Measurements from ENCODE around the gene NAPB.

Gene NAPB

DNA sequence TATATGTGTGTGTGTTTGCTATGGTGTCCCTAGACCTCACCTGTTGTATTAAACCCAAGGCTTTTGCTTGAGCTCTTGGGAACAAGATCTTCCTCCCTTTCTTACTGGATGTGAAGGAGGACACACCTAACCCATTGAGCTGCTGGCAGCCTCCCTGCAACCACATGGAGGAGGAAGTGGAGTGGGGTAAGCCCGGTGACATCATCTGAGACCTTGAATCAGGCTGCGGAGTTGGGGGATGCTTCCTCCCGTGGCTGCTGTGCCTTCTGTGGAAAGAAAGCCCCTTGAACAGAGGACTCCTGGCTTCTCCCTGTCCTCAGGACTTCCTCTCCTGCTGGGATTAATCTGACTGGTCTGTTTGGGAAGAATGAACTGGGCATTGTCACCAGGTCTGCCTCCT lies 28.1 kb upstream of the NAPB start:
- peak; percentile 55 for DNase-seq (ENCODE audit: low read depth)
- TF ChIP-seq POLR2A (IDR thresholded peaks at IDR 0.05; ENCODE audit: extremely low read depth, insufficient read length): no peak
- no peak overlapping the region for H3K4me3 ChIP-seq (ENCODE audit: low read depth, low read length)

DNA sequence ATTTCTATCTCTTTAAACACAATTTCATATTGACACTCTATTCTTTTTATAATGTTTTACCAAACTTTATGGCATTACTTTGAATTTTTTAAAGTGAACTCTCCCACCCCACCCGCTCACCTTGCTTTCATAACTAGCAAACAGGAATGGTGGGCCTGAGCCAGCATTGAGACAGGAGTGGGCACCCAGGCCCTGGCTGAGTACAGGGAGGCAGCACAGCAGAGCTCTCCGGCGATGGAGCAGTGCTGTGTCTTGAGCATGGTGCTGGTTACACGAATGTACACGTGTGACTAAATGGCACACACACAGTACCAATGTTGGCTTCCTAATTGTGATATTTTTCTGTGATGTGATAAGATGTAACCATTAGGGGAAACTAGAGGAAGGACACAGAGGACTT lies 26.9 kb upstream of the NAPB start:
- DNase-seq (ENCODE audit: low read depth): no peak
- no peak overlapping the region for H3K4me3 ChIP-seq (ENCODE audit: low read depth, low read length)
- TF ChIP-seq MYC (IDR thresholded peaks at IDR 0.05; ENCODE audit: low read depth, low read length) (no peak), POLR2A (IDR thresholded peaks at IDR 0.05; ENCODE audit: extremely low read depth, insufficient read length) (no peak), MAX (IDR thresholded peaks at IDR 0.05; ENCODE audit: low read depth, low read length) (no peak)
- TF ChIP-seq, protein P1, sequence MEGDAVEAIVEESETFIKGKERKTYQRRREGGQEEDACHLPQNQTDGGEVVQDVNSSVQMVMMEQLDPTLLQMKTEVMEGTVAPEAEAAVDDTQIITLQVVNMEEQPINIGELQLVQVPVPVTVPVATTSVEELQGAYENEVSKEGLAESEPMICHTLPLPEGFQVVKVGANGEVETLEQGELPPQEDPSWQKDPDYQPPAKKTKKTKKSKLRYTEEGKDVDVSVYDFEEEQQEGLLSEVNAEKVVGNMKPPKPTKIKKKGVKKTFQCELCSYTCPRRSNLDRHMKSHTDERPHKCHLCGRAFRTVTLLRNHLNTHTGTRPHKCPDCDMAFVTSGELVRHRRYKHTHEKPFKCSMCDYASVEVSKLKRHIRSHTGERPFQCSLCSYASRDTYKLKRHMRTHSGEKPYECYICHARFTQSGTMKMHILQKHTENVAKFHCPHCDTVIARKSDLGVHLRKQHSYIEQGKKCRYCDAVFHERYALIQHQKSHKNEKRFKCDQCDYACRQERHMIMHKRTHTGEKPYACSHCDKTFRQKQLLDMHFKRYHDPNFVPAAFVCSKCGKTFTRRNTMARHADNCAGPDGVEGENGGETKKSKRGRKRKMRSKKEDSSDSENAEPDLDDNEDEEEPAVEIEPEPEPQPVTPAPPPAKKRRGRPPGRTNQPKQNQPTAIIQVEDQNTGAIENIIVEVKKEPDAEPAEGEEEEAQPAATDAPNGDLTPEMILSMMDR (IDR thresholded peaks at IDR 0.05; ENCODE audit: low read depth, low read length): no peak

- peak; percentile 66 for DNase-seq (ENCODE audit: low read depth)
- no peak overlapping the region for H3K4me3 ChIP-seq (ENCODE audit: low read depth, low read length)
- no peak; the same call in 1 of the 2 replicates for TF ChIP-seq MAX (IDR thresholded peaks at IDR 0.05; ENCODE audit: low read depth, low read length)
- TF ChIP-seq, protein P1 (IDR thresholded peaks at IDR 0.05; ENCODE audit: low read depth, low read length): peak; percentile 92
- no peak for TF ChIP-seq MYC (IDR thresholded peaks at IDR 0.05; ENCODE audit: low read depth, low read length)
Measured at GRCh38 chr20:23446505-23446904, 25.2 kb upstream of the NAPB start.

DNA sequence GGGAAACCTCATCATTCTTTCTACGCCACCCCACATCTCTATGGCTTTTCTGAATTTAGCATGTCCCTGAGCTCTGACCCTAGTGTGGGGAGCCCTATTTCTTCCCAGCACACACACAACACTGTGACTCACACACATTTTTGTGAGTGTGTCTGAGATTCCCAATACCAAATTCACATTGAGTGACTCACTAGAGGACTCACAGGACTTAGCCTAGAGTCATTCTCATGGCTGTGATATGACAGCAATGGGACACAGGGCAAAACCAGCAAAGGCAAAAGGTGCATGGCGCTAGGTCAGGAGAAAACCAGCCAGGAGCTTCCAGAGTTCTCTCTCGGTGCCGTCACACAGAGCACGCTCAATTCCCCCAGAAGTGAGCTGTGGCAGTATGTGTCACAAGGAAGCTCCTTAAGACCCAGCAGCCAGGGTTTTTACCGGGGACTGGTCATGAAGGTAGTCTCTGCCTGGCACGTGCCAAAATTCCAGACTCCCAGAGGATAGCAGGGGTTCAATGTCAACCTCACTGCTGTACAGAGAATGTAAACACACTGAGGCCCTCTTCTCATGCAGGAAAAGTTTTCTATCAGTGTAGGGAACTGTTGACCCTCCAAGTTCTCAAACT lies 24.4 kb upstream of the NAPB start:
- DNase-seq (ENCODE audit: low read depth): no peak
- H3K4me3 ChIP-seq (ENCODE audit: low read depth, low read length): no peak overlapping the region
- TF ChIP-seq, protein P1 (IDR thresholded peaks at IDR 0.05; ENCODE audit: low read depth, low read length): no peak
- TF ChIP-seq MAX (IDR thresholded peaks at IDR 0.05; ENCODE audit: low read depth, low read length): no peak
- no peak for TF ChIP-seq POLR2A (IDR thresholded peaks at IDR 0.05; ENCODE audit: extremely low read depth, insufficient read length)
- TF ChIP-seq MYC (IDR thresholded peaks at IDR 0.05; ENCODE audit: low read depth, low read length): no peak

DNA sequence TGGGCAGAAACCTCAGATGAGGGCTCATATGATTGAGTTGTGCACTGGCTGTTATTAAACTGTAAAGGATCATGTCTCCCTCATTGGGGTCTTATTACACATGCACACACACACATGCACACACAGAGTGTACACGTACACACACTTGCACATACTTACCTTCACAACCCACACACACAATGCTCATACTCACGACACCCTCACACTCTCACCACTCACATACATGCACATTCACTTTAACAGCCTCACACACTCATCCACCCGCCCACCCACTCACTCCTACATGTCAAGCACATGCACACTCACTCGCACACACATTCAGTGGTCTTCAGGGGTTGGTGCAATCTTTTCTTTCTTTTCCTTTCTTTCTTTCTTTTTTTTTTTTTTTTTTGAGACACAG lies 23.6 kb upstream of the NAPB start:
- TF ChIP-seq, protein P1 (IDR thresholded peaks at IDR 0.05; ENCODE audit: low read depth, low read length): no peak
- no peak for TF ChIP-seq MYC (IDR thresholded peaks at IDR 0.05; ENCODE audit: low read depth, low read length)
- TF ChIP-seq MAX (IDR thresholded peaks at IDR 0.05; ENCODE audit: low read depth, low read length): no peak
- no peak for TF ChIP-seq POLR2A (IDR thresholded peaks at IDR 0.05; ENCODE audit: extremely low read depth, insufficient read length)

GRCh38 chr20:23442436-23442835 lies 21.1 kb upstream of the NAPB start:
- DNase-seq (ENCODE audit: low read depth): no peak
- TF ChIP-seq MYC (IDR thresholded peaks at IDR 0.05; ENCODE audit: low read depth, low read length) (no peak), POLR2A (IDR thresholded peaks at IDR 0.05; ENCODE audit: extremely low read depth, insufficient read length) (no peak), MAX (IDR thresholded peaks at IDR 0.05; ENCODE audit: low read depth, low read length) (no peak)
- TF ChIP-seq, protein P1 (IDR thresholded peaks at IDR 0.05; ENCODE audit: low read depth, low read length): no peak
- no peak overlapping the region for H3K4me3 ChIP-seq (ENCODE audit: low read depth, low read length)

More for the DNA sequence above, 23.6 kb upstream of the NAPB start:
- no peak for DNase-seq (ENCODE audit: low read depth)
- H3K4me3 ChIP-seq (ENCODE audit: low read depth, low read length): no peak overlapping the region
